ENCODE data around the gene CPLX4. TPM values are rescaled to one million over a fixed set of nuclear protein-coding genes. Genes with fewer than 3 reads are reported as not detected.

The CPLX4 gene
- total and polyA plus RNA-seq, 5 experiments from 2014 or later, result not detected

DNA sequence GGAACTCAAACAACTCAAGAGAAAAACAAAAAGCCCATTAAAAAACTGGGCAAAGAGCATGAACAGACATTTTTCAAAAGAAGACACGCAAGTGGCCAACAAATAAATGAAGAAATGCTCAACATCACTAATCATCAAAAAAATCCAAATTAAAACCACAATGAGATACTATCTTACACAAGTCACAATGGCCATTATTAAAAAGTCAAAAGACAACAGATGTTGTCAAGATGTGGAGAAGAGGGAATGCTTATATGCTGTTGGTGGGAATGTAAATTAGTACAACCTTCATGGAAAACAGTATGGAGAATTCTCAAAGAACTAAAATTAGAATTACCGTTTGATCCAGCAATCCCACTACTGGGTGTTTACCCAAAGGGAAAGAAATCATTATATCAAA is 25.5 kb upstream of the CPLX4 start:
- Mint-ChIP-seq H3K9me3 (peaks cover 5 to 30% (median 24%) of the 10 kb centered on the region in 9 donors), H3K27me3 (no peaks in the 10 kb centered on the region)

DNA sequence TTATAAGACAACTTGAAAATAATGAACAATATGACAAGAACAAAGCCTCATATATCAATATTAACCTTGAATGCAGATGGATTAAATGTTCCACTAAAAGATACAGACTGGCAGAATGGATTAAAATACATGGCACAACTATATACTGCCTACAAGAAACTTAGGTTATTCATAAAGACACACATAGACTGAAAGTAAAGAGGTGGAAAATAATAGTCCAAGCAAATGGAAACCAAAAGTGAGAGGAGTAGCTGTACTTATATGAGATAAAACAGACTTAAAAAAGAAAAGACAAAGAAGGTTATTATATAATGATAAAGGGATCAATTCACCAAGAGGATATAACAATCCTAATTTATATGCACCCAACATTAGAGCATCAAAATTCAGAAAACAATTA is 22.4 kb upstream of the CPLX4 start:
- no peak for DNase-seq
- Mint-ChIP-seq H3K27me3 (no peaks in the 10 kb centered on the region), H3K27ac (no peak overlapping the region), H3K4me1 (peaks cover 18 to 33% (median 23%) of the 10 kb centered on the region in 4 donors), H3K4me3 (no peak overlapping the region), H3K36me3 (peaks cover 75 to 97% (median 86%) of the 10 kb centered on the region in 3 donors), H3K9me3 (peaks cover 5 to 30% (median 24%) of the 10 kb centered on the region in 9 donors)
- no peak for ATAC-seq
- POLR2A ChIA-PET, result no interaction called here

More for the DNA sequence above, 25.5 kb upstream of the CPLX4 start:
- Mint-ChIP-seq H3K4me1 (peaks cover 18 to 33% (median 21%) of the 10 kb centered on the region in 4 donors), H3K4me3 (no peak overlapping the region), H3K27ac (no peak overlapping the region), H3K36me3 (peaks cover 69 to 96% (median 87%) of the 10 kb centered on the region in 3 donors)
- no peak for DNase-seq
- POLR2A ChIA-PET, result no interaction called here
- ATAC-seq, result no peak

DNA sequence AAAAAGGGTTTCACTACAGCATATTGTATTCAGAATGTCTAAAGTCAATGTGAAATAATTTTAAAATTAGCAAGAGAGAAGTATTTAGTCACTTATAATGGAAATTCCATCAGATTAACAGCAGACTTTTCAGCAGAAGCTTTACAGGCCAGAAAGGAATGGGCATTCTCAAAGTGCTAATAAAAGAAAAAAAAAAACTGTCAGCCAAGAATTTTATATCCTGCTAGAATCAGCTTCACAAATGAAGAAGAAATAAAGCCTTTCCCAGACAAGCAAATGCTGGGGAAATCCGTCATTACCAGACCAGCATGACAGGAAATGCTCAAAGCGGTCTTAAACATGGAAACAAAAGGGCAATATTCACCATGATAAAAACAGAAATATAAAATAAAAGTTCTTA is 21.9 kb upstream of the CPLX4 start:
- H3K4me1 Mint-ChIP-seq, result peaks cover 18 to 33% (median 23%) of the 10 kb centered on the region in 4 donors
- peaks cover 71 to 97% (median 83%) of the 10 kb centered on the region in 3 donors for H3K36me3 Mint-ChIP-seq
- H3K4me3 Mint-ChIP-seq, result no peak overlapping the region
- no peak overlapping the region for H3K27ac Mint-ChIP-seq
- no peaks in the 10 kb centered on the region for H3K27me3 Mint-ChIP-seq
- ATAC-seq (no peak), DNase-seq (no peak)
- POLR2A ChIA-PET, result no interaction called here
- peaks cover 5 to 30% (median 24%) of the 10 kb centered on the region in 9 donors for H3K9me3 Mint-ChIP-seq

DNA sequence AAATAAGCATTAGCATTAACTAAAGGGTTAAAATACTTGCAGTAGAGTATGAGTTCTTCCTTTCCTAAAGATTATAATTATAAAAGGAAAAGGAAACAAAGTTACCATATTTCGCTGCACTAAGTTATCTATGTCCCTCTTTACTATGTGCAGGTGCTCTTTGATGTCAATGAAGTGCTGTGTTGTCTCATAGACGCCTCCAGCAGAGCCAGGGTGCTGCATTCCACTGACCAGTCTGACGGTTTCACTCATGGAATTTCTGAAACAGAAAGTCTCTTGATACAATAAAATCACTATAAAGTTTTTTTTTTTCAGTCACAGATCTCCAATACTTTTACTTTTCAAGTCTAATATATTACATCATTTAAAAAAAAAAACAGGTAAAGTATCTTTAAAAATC is 14.5 kb upstream of the CPLX4 start:
- Mint-ChIP-seq H3K27ac (no peak overlapping the region), H3K36me3 (peaks cover 16 to 84% (median 41%) of the 10 kb centered on the region in 3 donors)

DNA sequence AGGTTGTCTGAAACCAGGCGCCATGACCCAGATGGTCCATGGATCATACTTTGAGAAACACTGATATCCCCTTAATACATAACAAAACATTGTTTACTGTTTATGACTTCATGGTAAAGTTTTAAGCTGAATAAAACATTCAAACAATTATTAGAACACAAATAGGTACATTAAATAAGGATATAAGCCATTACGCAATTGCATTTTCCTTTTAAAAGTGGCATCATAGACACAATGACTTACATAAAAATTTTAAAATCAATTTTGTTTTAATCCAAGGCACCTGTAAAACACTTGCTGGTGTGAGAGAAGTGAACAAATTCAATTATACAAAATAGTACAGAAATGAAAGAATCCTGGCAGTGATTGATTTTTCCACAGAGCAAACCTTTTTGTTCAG is 10.2 kb upstream of the CPLX4 start:
- Mint-ChIP-seq H3K4me1 (peaks cover 0 to 2% (median 0%) of the 10 kb centered on the region in 4 donors), H3K4me3 (no peak overlapping the region), H3K36me3 (peaks cover 22 to 64% (median 48%) of the 10 kb centered on the region in 3 donors), H3K9me3 (peaks cover 0 to 10% (median 0%) of the 10 kb centered on the region in 9 donors), H3K27ac (no peak overlapping the region), H3K27me3 (no peaks in the 10 kb centered on the region)
- POLR2A ChIA-PET, result no interaction called here
- DNase-seq, result no peak
- no peak for ATAC-seq

More for the DNA sequence above, 14.5 kb upstream of the CPLX4 start:
- H3K4me1 Mint-ChIP-seq, result peaks cover 0 to 4% (median 2%) of the 10 kb centered on the region in 4 donors
- no peak for ATAC-seq
- H3K27me3 Mint-ChIP-seq, result no peaks in the 10 kb centered on the region
- POLR2A ChIA-PET, result no interaction called here
- no peaks in the 10 kb centered on the region for H3K9me3 Mint-ChIP-seq
- no peak for DNase-seq
- no peak overlapping the region for H3K4me3 Mint-ChIP-seq

DNA sequence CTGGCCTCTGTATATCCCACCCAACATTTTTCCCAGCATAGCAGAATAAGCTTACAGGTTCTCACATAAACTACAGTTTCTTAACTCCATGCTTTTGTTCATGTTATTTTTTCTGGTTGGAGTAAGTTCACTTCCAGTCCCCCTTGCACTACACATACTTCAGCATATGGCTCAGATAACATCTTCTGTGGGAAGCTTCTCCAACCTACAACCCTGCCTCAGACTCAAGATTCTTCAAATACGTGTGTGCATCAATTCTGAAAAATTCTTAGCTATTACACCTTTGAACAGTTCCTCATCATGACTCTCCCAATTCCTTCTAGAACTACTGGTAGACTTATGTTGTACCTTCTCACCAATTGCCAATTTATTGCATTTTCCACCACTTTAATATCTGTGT is 7.5 kb upstream of the CPLX4 start:
- H3K4me3 Mint-ChIP-seq, result no peak overlapping the region
- no peak overlapping the region for H3K27ac Mint-ChIP-seq
- peaks cover 15 to 41% (median 38%) of the 10 kb centered on the region in 3 donors for H3K36me3 Mint-ChIP-seq
- peaks cover 1 to 4% (median 3%) of the 10 kb centered on the region in 5 donors for H3K27me3 Mint-ChIP-seq
- POLR2A ChIA-PET, result no interaction called here
- peaks cover 0 to 10% (median 0%) of the 10 kb centered on the region in 9 donors for H3K9me3 Mint-ChIP-seq
- ATAC-seq, result no peak
- no peak for DNase-seq
- peaks cover 0 to 2% (median 0%) of the 10 kb centered on the region in 4 donors for H3K4me1 Mint-ChIP-seq

DNA sequence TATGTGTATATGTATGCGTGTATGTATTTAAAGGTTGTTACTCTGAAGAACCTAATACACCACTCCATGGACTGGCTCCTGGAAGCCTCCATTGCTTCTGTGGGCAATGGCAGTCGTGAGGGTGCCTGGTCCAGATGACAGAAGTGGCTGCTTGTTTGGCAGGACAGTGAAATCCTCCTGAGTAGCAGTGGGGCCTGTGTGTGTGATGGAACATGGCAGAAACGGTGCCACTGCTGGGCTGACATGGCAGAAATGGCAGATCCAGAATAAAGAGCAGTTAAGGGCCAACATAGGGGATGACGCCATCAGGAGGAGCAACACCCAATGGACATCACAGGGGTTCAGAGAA is 6.1 kb upstream of the CPLX4 start:
- ATAC-seq, result no peak
- H3K36me3 Mint-ChIP-seq, result peaks cover 15 to 38% (median 33%) of the 10 kb centered on the region in 3 donors
- DNase-seq, result no peak
- peaks cover 6 to 11% (median 9%) of the 10 kb centered on the region in 5 donors for H3K27me3 Mint-ChIP-seq
- H3K4me1 Mint-ChIP-seq, result peaks cover 0 to 2% (median 0%) of the 10 kb centered on the region in 4 donors
- POLR2A ChIA-PET, result no interaction called here
- peaks cover 0 to 10% (median 0%) of the 10 kb centered on the region in 9 donors for H3K9me3 Mint-ChIP-seq
- H3K4me3 Mint-ChIP-seq, result no peak overlapping the region
- H3K27ac Mint-ChIP-seq, result peak overlapping the region in 1 of 10 donors; percentile 23

DNA sequence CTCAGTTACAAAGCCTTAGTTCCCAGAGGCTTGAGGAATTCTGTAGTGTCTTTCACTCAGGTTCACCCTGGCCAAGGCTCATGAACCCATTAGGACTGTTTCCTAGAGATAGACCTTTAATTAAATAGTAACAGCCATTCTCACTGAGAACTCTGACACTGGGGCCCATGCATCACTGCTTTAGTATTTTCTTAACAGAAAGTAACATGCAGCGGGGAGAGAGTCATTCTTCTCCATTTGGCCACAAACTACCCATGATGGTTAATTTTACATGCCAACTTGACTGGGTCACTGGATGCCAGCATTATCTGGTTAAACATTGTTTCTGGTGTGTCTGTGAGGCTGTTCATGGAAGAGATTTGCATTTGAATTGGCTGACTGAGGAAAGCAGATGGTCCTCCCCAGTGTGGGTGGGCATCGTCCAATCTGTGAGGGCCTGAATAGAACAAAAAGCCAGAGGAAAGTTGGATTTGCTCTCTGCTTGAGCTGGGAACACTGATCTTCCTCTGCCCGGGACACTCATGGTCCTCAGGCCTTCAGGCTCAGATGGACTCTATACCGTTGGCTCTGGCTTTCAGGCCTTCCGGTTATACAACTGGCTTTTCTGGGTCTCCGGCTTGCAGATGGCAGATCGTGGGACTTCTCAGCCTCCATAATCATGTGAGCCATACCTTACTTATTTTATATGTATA is 5.6 kb upstream of the CPLX4 start:
- H3K27me3 Mint-ChIP-seq, result peaks cover 7 to 11% (median 9%) of the 10 kb centered on the region in 5 donors
- H3K4me3 Mint-ChIP-seq, result no peak overlapping the region
- no peak for ATAC-seq
- H3K36me3 Mint-ChIP-seq, result peaks cover 15 to 33% (median 28%) of the 10 kb centered on the region in 3 donors
- POLR2A ChIA-PET, result no interaction called here
- H3K27ac Mint-ChIP-seq, result peak overlapping the region in 1 of 10 donors; percentile 23
- H3K4me1 Mint-ChIP-seq, result peaks cover 0 to 2% (median 0%) of the 10 kb centered on the region in 4 donors
- H3K9me3 Mint-ChIP-seq, result peaks cover 0 to 10% (median 0%) of the 10 kb centered on the region in 9 donors
- no peak for DNase-seq

DNA sequence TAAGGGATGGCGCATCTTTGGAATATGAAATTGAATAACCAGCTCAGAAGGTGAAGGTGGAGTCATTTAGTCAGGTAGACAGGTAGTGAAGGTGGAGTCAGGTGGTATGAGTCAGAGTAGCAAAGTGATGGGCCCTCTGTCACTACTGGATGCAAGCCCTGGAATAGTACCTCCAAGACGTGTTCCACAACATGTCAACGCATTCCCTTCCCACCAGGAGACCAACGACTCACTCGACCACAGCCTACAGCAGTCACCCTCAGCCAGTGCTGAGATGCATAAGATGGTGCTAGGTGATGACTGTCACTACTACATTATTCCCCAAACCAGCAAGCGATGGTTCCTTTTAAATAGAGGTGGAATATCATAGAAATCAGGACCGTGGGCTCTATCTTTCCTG is 6.8 kb downstream of the CPLX4 start:
- POLR2A ChIA-PET, result no interaction called here
- no peak for DNase-seq
- Mint-ChIP-seq H3K36me3 (no peaks in the 10 kb centered on the region), H3K9me3 (no peaks in the 10 kb centered on the region), H3K4me1 (peaks cover 0 to 7% (median under 1%) of the 10 kb centered on the region in 4 donors), H3K27me3 (peaks cover 24 to 49% (median 44%) of the 10 kb centered on the region in 5 donors), H3K27ac (no peak overlapping the region), H3K4me3 (no peak overlapping the region)
- ATAC-seq, result no peak

DNA sequence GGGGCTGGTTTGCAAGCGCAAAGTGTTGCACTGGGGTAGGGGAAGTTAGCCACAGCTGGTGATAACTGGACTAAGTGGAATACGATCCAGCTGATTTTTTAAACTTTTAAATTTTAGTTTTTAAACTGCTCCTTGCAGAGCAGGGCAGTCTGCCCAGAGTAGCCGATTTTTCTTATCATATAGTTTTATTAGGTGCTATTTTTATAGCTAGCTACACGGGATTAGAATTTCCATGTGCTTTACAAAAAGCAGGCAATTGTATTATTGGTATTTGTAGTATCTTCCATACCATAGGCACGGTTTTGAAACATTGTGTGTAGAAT is 9.6 kb downstream of the CPLX4 start:
- Mint-ChIP-seq H3K36me3 (no peaks in the 10 kb centered on the region), H3K4me3 (peak overlapping the region in 7 of 10 donors; percentile 48 to 71 (median 62)), H3K27me3 (peaks cover 23 to 65% (median 55%) of the 10 kb centered on the region in 5 donors), H3K9me3 (no peaks in the 10 kb centered on the region), H3K4me1 (peaks cover 0 to 7% (median under 1%) of the 10 kb centered on the region in 4 donors), H3K27ac (no peak overlapping the region)
- POLR2A ChIA-PET, result no interaction called here
- DNase-seq (no peak), ATAC-seq (no peak)

DNA sequence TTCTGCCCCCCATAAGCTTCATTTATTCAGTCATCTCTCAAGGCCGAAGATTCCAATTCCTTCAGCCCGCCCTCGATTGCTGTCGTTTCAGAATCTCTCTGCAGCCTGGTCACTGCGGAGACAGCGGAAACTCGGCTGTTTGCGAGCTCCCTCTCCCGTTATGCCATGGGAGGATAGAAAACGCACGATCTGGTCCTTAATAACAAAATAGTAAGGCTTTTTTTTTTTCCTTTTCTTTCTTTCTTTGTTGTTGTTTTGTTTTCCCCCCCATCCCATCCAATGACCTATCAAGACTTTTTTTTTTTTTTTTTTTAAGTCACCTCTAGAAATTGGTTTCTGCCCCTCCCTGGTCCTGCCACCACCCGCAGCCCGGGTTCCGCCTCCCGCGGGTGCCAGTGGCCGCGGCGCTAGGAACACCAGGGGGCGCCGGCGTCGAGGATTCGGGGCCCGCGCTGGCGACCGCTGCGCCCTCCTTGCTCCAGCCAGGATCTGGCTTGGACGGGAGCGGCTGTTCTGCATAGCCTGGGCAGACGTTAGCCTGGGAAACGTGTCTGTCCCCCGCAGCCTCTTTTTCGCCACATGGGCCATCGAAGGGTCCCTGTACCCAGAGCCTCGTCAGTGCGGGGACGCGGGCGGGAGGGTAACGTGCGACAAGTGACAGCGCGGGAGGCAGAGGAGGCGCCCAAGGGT is 10.1 kb downstream of the CPLX4 start:
- ATAC-seq, result peak; percentile 82 to 93
- H3K4me1 Mint-ChIP-seq, result peaks cover 0 to 7% (median under 1%) of the 10 kb centered on the region in 4 donors
- no peaks in the 10 kb centered on the region for H3K9me3 Mint-ChIP-seq
- no peak overlapping the region for H3K27ac Mint-ChIP-seq
- H3K4me3 Mint-ChIP-seq, result peak overlapping the region; percentile 5 to 71 (median 62)
- no peaks in the 10 kb centered on the region for H3K36me3 Mint-ChIP-seq
- peak; percentile 21 to 66 (median 55) for DNase-seq
- POLR2A ChIA-PET, result interaction anchor here (0.7 kb wide), 2 partner anchors 94 to 964 kb away, joined by 3 to 6 read pairs; no protein-coding TSS in a partner anchor
- peaks cover 23 to 64% (median 55%) of the 10 kb centered on the region in 5 donors for H3K27me3 Mint-ChIP-seq

DNA sequence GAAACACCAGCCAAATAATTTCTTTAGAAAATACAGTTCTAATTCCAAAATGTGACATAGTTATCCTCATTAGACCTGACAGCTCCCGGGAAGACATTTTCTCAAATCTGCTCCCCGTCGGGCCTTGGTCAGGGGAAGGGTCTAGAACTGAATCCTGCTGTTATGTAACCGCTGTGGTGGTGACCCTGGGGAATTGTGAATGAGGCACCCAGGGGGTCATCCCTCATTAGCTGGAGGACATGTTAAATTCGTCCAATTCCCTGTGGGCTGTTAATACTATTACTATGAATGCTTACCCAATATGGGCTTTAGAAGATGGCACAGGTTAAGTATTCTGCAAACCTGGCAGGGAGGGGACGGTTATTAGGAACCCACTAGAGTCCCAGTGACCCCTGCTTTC is 11.8 kb downstream of the CPLX4 start:
- ATAC-seq (no peak), DNase-seq (no peak)
- H3K27me3 Mint-ChIP-seq, result peaks cover 21 to 51% (median 50%) of the 10 kb centered on the region in 5 donors
- POLR2A ChIA-PET, result no interaction called here
- no peak overlapping the region for H3K27ac Mint-ChIP-seq
- no peaks in the 10 kb centered on the region for H3K9me3 Mint-ChIP-seq
- H3K4me1 Mint-ChIP-seq, result peaks cover 0 to 7% (median under 1%) of the 10 kb centered on the region in 4 donors
- H3K4me3 Mint-ChIP-seq, result no peak overlapping the region
- H3K36me3 Mint-ChIP-seq, result no peaks in the 10 kb centered on the region

DNA sequence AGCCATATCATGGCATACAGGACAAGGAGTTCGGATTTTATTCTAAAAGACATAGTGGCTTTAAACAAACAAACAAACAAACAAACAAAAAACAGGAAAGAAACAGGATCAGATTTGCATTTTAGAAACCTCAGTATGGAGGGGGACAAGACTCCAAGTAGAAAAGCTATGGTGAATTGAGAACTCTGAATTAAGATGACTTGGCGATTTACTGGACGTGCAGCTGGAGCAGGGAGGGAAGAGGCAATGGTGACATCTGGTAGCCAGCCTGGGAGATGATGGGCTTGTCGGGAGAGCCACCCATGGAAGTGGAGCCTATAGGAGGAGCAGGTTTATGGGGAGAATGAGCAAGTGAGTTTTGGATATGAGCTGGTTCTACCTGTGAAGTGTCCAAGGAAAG is 13.2 kb downstream of the CPLX4 start:
- POLR2A ChIA-PET, result no interaction called here
- no peaks in the 10 kb centered on the region for H3K36me3 Mint-ChIP-seq
- no peak overlapping the region for H3K27ac Mint-ChIP-seq
- no peak for DNase-seq
- no peak overlapping the region for H3K4me3 Mint-ChIP-seq
- H3K27me3 Mint-ChIP-seq, result peaks cover 14 to 46% (median 38%) of the 10 kb centered on the region in 5 donors
- H3K4me1 Mint-ChIP-seq, result peaks cover 0 to 7% (median under 1%) of the 10 kb centered on the region in 4 donors
- H3K9me3 Mint-ChIP-seq, result no peaks in the 10 kb centered on the region
- ATAC-seq, result no peak

Measured in naive thymus-derived CD8-positive, alpha-beta T cell (primary cell).